Measurements from ENCODE around the gene FNDC5. TPM values are rescaled to one million over a fixed set of nuclear protein-coding genes. Genes with fewer than 3 reads are reported as not detected.

FNDC5 gene
- polyA plus RNA-seq, 2 of the 4 experiments (the other 2 are of a cell fraction), result 0.26 to 0.99 TPM

- TF ChIP-seq EHF (CRISPR knock-in tag; IDR thresholded peaks at IDR 0.05) (peak; percentile 84; the same call in 1 of the 2 replicates), JUN (IDR thresholded peaks at IDR 0.05) (no peak), FOXS1 (CRISPR knock-in tag; IDR thresholded peaks at IDR 0.05) (peak; percentile 88), TP53 (CRISPR knock-in tag; IDR thresholded peaks at IDR 0.05) (no peak), GATA3 (IDR thresholded peaks at IDR 0.05; ENCODE audit: borderline replicate concordance) (no peak), EHMT2 (IDR thresholded peaks at IDR 0.05; ENCODE audit: low read depth) (peak; percentile 92), REST (IDR thresholded peaks at IDR 0.05) (peak; percentile 99), ATOH8 (CRISPR knock-in tag; IDR thresholded peaks at IDR 0.05; ENCODE audit: low read depth) (peak; percentile 88), CHD2 (IDR thresholded peaks at IDR 0.05; ENCODE audit: low read length, partially characterized antibody) (no peak), HOXB5 (CRISPR knock-in tag; IDR thresholded peaks at IDR 0.05) (peak; percentile 93), E2F6 (IDR thresholded peaks at IDR 0.05; ENCODE audit: borderline replicate concordance, low read depth) (no peak), MAZ (IDR thresholded peaks at IDR 0.05; ENCODE audit: borderline replicate concordance, low read depth, low read length) (0 out of 2 replicates have a peak, but pooled peaks have one; percentile 36), POLR2A (IDR thresholded peaks at IDR 0.05; ENCODE audit: low read length) (no peak), CEBPB (IDR thresholded peaks at IDR 0.05) (no peak), EP300 (IDR thresholded peaks at IDR 0.05) (no peak), CTCF (IDR thresholded peaks at IDR 0.05) (peak; percentile 36), ZSCAN20 (CRISPR knock-in tag; IDR thresholded peaks at IDR 0.05) (peak; percentile 80; the same call in 1 of the 2 replicates), RAD21 (conservative IDR thresholded peaks at IDR 0.05 in 1 of 2, IDR thresholded peaks at IDR 0.05 in 1 of 2) (peak in 1 of 2 experiments; percentile 17; a peak in 3 of 5 replicates), SMC3 (IDR thresholded peaks at IDR 0.05) (0 out of 3 replicates have a peak, but pooled peaks have one; percentile 12)
- FAIRE-seq, result no peak
- Histone ChIP-seq H3K4me2 (peak within 1 kb of the TSS; percentile 80), H3K9me3 (no peaks in the 10 kb centered on the region), H3K4me3 (peak within 1 kb of the TSS; percentile 36; the same call in 2 of the 3 replicates), H3K4me1 (peaks cover 4% of the 10 kb centered on the region; the same call in 1 of the 3 replicates), H3K27ac (no peak within 1 kb of the TSS)
- ATAC-seq, result peak; percentile 67 to 90
- 61% methylated on average over 14 of the region's 79 CpGs for WGBS (ENCODE audit: missing lambda C conversion rate)
- DNase-seq (ENCODE audit: low read depth in 1 of 2, low spot score in 1 of 2), result peak; percentile 38
- ChIA-PET CTCF (interaction anchor here (1.0 to 5.3 kb wide), 12 partner anchors 10 to 486 kb away, joined by 3 to 30 read pairs (median 5); no protein-coding TSS in a partner anchor), POLR2A (interaction anchor here (0.6 kb wide), 1 partner anchor 48 kb away, joined by 4 read pairs; no protein-coding TSS in a partner anchor)
Measured at GRCh38 chr1:32886004-32886827, 15.5 kb upstream of the FNDC5 start, which contains the start of gene HPCA. TSS of gene HPCA (plus strand) at chr1:32886491. CDS start at chr1:32888899, 2,408 bp downstream.
